Activated CD4-positive, alpha-beta T cell treated with anti-CD3 and anti-CD28 coated beads, Interleukin-10, Interleukin-2, amounts not matched to agents 100 ng/mL and 50 ng/mL, durations not matched to agents 16 hours and 8 hours (primary cell): ENCODE data around the gene FAM111B.
"Not testable (repeated sequence)": the region's sequence is repeated elsewhere in the genome, so short reads cannot be mapped to it uniquely, and the experiment has no call there.

Experiments
- DNase-seq: peaks from one replicate; pipeline ENCODE4 v3.0.0-alpha.2; 2020

FAM111B gene

GRCh38 chr11:59106363-59107336 is at the start of gene FAM111B:
TSS of gene FAM111B (plus strand) at chr11:59107237. CDS start at chr11:59109626, 2,389 bp downstream.
- DNase-seq: peak; percentile 94

GRCh38 chr11:59058120-59059033 is 48.7 kb upstream of the FAM111B start:
- DNase-seq: peak; percentile 88

GRCh38 chr11:59060096-59060495 is 46.9 kb upstream of the FAM111B start:
- DNase-seq: not testable (repeated sequence)

- no peak for DNase-seq
These were observed 44.2 kb upstream of the FAM111B start for GRCh38 chr11:59062602-59063529.

GRCh38 chr11:59063996-59064727 is 42.9 kb upstream of the FAM111B start:
- DNase-seq: not testable (repeated sequence)

GRCh38 chr11:59069087-59069486 is 38.0 kb upstream of the FAM111B start:
- DNase-seq: no peak

GRCh38 chr11:59076876-59077571 is 30.0 kb upstream of the FAM111B start:
- DNase-seq: no peak

- DNase-seq: no peak
These were observed 28.6 kb upstream of the FAM111B start for GRCh38 chr11:59078435-59078834.

- no peak for DNase-seq
These were observed 28.0 kb upstream of the FAM111B start for GRCh38 chr11:59079086-59079485.

- DNase-seq: not testable (repeated sequence)
These were observed 26.6 kb upstream of the FAM111B start for GRCh38 chr11:59080421-59080820.

- not testable (repeated sequence) for DNase-seq
These were observed 25.5 kb upstream of the FAM111B start for GRCh38 chr11:59081430-59082020.

- not testable (repeated sequence) for DNase-seq
These were observed 21.0 kb upstream of the FAM111B start, which contains the start of gene GLYATL1B for GRCh38 chr11:59086007-59086406. TSS of gene GLYATL1B (plus strand) at chr11:59086307. CDS start at chr11:59086307, 0 bp downstream.

- DNase-seq: no peak
These were observed 18.9 kb upstream of the FAM111B start for GRCh38 chr11:59088162-59088561.

GRCh38 chr11:59093576-59093975 is 13.5 kb upstream of the FAM111B start:
- DNase-seq: not testable (repeated sequence)

- not testable (repeated sequence) for DNase-seq
These were observed 11.8 kb upstream of the FAM111B start for GRCh38 chr11:59095225-59095624.

- DNase-seq: not testable (repeated sequence)
These were observed 11.0 kb upstream of the FAM111B start for GRCh38 chr11:59095972-59096575.

GRCh38 chr11:59097113-59097708 is 9.8 kb upstream of the FAM111B start:
- peak; percentile 63 for DNase-seq

GRCh38 chr11:59097938-59098337 is 9.1 kb upstream of the FAM111B start:
- not testable (repeated sequence) for DNase-seq

GRCh38 chr11:59102259-59102765 is 4.7 kb upstream of the FAM111B start:
- DNase-seq: peak; percentile 80
